ENCODE data around the gene RRN3. TPM values are rescaled to one million over a fixed set of nuclear protein-coding genes. Genes with fewer than 3 reads are reported as not detected.
"Not testable (repeated sequence)": the region's sequence is repeated elsewhere in the genome, so short reads cannot be mapped to it uniquely, and the experiment has no call there.

The RRN3 gene
- total RNA-seq, 1 donor from 2014 or later = 23.8 TPM

DNA sequence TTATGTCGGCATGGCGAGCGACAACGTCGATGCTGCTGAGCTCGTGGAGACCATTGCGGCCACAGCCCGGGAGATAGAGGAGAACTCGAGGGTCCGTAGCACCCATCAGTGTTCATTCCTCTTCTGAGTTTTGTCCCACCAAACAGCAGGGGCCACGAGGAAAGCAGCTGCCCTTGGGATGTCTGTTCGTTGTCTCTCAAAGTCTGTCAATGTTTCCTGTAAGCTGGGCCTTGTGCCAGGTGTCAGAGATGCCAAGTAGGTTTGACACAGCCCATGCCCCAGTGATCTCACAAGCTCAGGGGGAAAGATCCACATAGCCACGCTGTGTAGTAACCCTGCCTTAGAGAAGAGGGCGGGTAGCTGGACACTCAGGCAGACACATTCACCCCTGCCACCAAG is 60.8 kb downstream of the RRN3 start:
- no peak for DNase-seq (ENCODE audit: extremely low spot score, unreplicated experiment)
- H3K27me3 Mint-ChIP-seq (ENCODE audit: unreplicated experiment) = no peaks in the 10 kb centered on the region
- TF ChIP-seq, protein P1, sequence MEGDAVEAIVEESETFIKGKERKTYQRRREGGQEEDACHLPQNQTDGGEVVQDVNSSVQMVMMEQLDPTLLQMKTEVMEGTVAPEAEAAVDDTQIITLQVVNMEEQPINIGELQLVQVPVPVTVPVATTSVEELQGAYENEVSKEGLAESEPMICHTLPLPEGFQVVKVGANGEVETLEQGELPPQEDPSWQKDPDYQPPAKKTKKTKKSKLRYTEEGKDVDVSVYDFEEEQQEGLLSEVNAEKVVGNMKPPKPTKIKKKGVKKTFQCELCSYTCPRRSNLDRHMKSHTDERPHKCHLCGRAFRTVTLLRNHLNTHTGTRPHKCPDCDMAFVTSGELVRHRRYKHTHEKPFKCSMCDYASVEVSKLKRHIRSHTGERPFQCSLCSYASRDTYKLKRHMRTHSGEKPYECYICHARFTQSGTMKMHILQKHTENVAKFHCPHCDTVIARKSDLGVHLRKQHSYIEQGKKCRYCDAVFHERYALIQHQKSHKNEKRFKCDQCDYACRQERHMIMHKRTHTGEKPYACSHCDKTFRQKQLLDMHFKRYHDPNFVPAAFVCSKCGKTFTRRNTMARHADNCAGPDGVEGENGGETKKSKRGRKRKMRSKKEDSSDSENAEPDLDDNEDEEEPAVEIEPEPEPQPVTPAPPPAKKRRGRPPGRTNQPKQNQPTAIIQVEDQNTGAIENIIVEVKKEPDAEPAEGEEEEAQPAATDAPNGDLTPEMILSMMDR (IDR thresholded peaks at IDR 0.05) = no peak
- peaks cover 72% of the 10 kb centered on the region for H3K36me3 Mint-ChIP-seq (ENCODE audit: unreplicated experiment)
- H3K4me1 Mint-ChIP-seq (ENCODE audit: unreplicated experiment) = peaks cover 11% of the 10 kb centered on the region
- no peak overlapping the region for H3K4me3 Mint-ChIP-seq (ENCODE audit: unreplicated experiment)
- H3K9me3 Mint-ChIP-seq (ENCODE audit: unreplicated experiment) = no peaks in the 10 kb centered on the region
- peak overlapping the region; percentile 41 for H3K27ac Mint-ChIP-seq (ENCODE audit: unreplicated experiment)

DNA sequence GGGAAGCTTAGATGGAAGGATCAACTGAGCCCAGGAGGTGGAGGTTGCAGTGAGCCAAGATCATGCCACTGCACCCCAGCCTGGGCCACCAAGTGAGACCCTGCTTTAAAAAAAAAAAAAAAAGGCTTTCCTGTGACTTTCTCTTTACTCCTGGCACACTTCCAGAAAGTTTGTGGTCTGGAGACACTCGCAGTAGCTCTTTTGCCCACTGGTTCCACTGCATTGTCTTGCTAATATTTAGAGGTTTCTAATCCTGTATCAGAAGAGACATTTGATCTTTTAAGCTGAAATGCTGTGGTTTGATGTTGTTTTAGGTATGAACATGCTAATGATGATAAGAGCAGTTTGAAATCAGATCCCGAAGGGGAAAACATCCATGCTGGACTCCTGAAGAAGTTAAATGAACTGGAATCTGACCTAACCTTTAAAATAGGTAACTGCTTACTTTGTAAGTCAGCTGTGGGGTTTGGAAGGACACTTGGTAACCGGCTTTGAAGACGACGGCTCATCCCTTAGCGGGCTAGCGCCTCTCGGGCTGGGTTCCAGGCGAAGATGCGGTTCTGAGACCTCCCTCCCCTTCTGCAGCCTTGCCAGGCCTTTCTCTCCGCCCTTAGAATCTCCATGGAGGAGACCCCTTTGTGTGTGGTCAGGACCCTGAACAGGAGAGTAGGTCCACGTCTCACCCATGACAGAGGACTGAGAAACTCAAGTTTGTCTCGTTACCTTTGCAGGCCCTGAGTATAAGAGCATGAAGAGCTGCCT is 61.3 kb downstream of the RRN3 start:
- H3K27me3 Mint-ChIP-seq (ENCODE audit: unreplicated experiment) = no peaks in the 10 kb centered on the region
- peaks cover 72% of the 10 kb centered on the region for H3K36me3 Mint-ChIP-seq (ENCODE audit: unreplicated experiment)
- H3K4me1 Mint-ChIP-seq (ENCODE audit: unreplicated experiment) = peaks cover 15% of the 10 kb centered on the region
- no peak overlapping the region for H3K27ac Mint-ChIP-seq (ENCODE audit: unreplicated experiment)
- TF ChIP-seq, protein P1 (IDR thresholded peaks at IDR 0.05) = no peak
- DNase-seq (ENCODE audit: extremely low spot score, unreplicated experiment) = no peak
- no peak overlapping the region for H3K4me3 Mint-ChIP-seq (ENCODE audit: unreplicated experiment)
- no peaks in the 10 kb centered on the region for H3K9me3 Mint-ChIP-seq (ENCODE audit: unreplicated experiment)

DNA sequence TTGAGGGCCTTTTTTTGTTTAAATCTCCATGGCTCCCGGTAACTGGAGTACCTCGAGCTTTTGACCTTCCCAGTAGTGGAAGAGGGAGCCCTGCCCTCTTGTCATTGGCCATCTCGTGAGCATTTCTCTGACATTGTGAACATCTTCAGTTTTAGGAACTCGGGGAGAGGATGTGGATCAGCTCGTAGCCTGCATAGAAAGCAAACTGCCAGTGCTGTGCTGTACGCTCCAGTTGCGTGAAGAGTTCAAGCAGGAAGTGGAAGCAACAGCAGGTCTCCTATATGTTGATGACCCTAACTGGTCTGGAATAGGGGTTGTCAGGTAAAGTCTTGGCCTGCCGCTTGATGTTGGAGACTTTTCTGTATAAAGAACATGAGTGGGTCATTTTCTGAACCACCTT is 62.5 kb downstream of the RRN3 start:
- Mint-ChIP-seq H3K4me1 (ENCODE audit: unreplicated experiment) (peaks cover 15% of the 10 kb centered on the region), H3K4me3 (ENCODE audit: unreplicated experiment) (no peak overlapping the region), H3K27me3 (ENCODE audit: unreplicated experiment) (no peaks in the 10 kb centered on the region), H3K27ac (ENCODE audit: unreplicated experiment) (peak overlapping the region; percentile 5), H3K36me3 (ENCODE audit: unreplicated experiment) (peaks cover 65% of the 10 kb centered on the region), H3K9me3 (ENCODE audit: unreplicated experiment) (no peaks in the 10 kb centered on the region)
- TF ChIP-seq, protein P1 (IDR thresholded peaks at IDR 0.05) = no peak
- DNase-seq (ENCODE audit: extremely low spot score, unreplicated experiment) = no peak

DNA sequence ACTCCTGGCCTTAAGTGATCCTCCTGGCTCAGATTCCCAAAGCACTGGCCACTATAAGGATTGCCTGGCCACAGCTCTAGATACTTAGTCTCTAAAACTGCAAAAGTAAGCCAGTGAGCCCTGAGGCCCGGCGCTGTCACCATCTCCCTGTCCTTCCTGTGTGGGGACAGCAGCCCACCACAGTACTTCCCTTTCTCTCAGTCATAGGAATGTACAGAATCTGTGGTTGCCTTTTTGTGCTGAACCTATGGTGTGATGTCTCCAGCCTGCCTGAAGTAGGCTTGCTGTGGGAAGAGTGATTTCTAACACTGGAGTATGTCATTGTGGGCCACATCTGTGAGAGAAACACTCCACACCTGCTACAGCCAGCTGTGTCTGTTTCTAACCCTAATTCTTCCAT is 62.9 kb downstream of the RRN3 start:
- peaks cover 15% of the 10 kb centered on the region for H3K4me1 Mint-ChIP-seq (ENCODE audit: unreplicated experiment)
- DNase-seq (ENCODE audit: extremely low spot score, unreplicated experiment) = no peak
- H3K27me3 Mint-ChIP-seq (ENCODE audit: unreplicated experiment) = no peaks in the 10 kb centered on the region
- H3K36me3 Mint-ChIP-seq (ENCODE audit: unreplicated experiment) = peaks cover 66% of the 10 kb centered on the region
- TF ChIP-seq, protein P1 (IDR thresholded peaks at IDR 0.05) = no peak
- no peak overlapping the region for H3K27ac Mint-ChIP-seq (ENCODE audit: unreplicated experiment)
- H3K4me3 Mint-ChIP-seq (ENCODE audit: unreplicated experiment) = no peak overlapping the region
- H3K9me3 Mint-ChIP-seq (ENCODE audit: unreplicated experiment) = no peaks in the 10 kb centered on the region

DNA sequence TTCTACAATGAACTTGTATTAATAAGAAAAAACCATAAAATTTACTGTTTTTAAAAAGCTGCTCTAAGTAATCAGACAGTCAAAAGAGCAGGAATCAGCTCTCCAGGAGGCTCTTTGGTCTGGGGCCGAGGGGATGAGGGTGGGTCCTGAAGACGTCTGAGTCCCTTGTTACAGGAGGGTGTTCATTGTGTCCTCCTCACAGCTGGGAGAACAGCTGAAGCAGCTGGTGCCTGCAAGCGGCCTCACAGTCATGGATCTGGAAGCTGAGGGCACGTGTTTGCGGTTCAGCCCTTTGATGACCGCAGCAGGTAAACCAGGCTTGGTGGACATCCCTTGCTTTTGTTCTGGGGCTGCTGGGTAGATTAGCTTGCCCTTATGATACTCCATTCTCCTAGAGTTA is 64.3 kb downstream of the RRN3 start:
- peaks cover 69% of the 10 kb centered on the region for H3K36me3 Mint-ChIP-seq (ENCODE audit: unreplicated experiment)
- peaks cover 25% of the 10 kb centered on the region for H3K4me1 Mint-ChIP-seq (ENCODE audit: unreplicated experiment)
- not testable (repeated sequence) for H3K4me3 Mint-ChIP-seq (ENCODE audit: unreplicated experiment); DNase-seq (ENCODE audit: extremely low spot score, unreplicated experiment); H3K9me3 Mint-ChIP-seq (ENCODE audit: unreplicated experiment); H3K27me3 Mint-ChIP-seq (ENCODE audit: unreplicated experiment)
- H3K27ac Mint-ChIP-seq (ENCODE audit: unreplicated experiment) = peak overlapping the region; percentile 35

DNA sequence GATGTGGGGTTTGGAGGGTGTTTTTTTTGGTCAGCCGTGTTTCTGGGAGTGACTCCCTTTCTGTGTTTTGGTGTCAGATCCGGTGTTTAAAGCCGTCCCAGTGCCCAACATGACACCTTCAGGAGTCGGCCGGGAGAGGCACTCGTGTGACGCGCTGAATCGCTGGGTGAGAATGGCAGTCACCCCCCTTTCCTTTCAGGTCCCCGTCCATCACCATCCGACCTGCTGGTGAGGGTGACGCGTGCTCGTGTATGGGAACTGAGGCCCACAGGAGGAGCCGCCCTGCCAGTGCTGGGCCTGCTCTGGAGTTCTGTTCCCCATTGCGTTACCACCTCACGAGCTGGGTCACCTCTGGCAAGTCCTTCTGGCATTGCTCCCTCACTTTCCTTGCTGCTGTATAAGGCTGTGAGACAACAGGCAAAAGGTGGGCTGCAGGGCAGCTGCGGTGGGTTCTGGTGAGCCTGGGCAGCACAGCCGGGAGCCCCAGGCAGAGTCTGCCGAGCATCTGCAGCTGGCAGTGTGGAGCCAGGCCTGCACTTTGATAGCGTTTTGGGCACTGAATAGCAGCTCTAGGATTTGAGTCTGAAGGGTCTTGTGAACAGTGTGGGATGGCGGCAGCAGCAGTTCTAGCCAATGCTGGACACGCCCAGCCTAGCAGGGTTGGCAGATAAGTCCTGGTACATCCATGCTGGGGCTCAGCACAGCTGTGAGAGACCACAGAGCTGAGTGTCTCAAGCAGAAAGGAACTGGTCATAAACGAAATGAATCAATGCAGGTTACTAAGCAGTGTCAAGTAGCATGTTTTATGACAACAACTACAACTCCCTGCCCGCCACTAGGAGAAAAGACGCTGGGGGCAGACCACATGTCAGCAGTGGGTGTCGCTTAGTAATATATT is 65.0 kb downstream of the RRN3 start:
- peaks cover 28% of the 10 kb centered on the region for H3K4me1 Mint-ChIP-seq (ENCODE audit: unreplicated experiment)
- not testable (repeated sequence) for H3K9me3 Mint-ChIP-seq (ENCODE audit: unreplicated experiment); H3K27me3 Mint-ChIP-seq (ENCODE audit: unreplicated experiment); H3K4me3 Mint-ChIP-seq (ENCODE audit: unreplicated experiment)
- peak overlapping the region; percentile 75 for H3K27ac Mint-ChIP-seq (ENCODE audit: unreplicated experiment)
- peak; percentile 85 for DNase-seq (ENCODE audit: extremely low spot score, unreplicated experiment)
- peaks cover 70% of the 10 kb centered on the region for H3K36me3 Mint-ChIP-seq (ENCODE audit: unreplicated experiment)

DNA sequence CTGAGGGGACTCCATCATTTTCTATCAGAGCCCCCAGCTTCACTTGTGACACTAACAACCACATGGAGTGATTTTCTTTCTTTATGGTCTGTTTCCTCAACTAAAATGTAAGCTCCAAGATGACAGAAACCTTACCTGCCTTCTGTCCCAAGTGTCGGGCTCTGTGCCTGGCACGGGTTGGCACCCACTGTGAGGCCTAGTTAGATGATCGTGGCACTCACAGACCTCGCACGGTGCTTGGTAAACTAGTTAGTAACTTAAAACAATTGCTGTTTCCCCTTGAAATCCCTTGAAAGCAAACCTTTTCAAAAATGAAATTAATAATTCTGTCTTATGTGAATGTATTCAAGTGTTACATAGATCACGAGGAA is 65.7 kb downstream of the RRN3 start:
- H3K36me3 Mint-ChIP-seq (ENCODE audit: unreplicated experiment) = peaks cover 68% of the 10 kb centered on the region
- not testable (repeated sequence) for H3K9me3 Mint-ChIP-seq (ENCODE audit: unreplicated experiment); H3K4me3 Mint-ChIP-seq (ENCODE audit: unreplicated experiment); H3K27me3 Mint-ChIP-seq (ENCODE audit: unreplicated experiment)
- H3K27ac Mint-ChIP-seq (ENCODE audit: unreplicated experiment) = peak overlapping the region; percentile 75
- peaks cover 28% of the 10 kb centered on the region for H3K4me1 Mint-ChIP-seq (ENCODE audit: unreplicated experiment)
- peak; percentile 83 for DNase-seq (ENCODE audit: extremely low spot score, unreplicated experiment)

Data from osteocyte (in vitro differentiated cells).